DMS79 treated with DMSO at 0.1 percent for 48 hours (cell line): Measurements from ENCODE around the gene PARP16.

ENCODE experiments used
- DNase-seq: peaks from one replicate; lab custom pipeline; 2025; lab: John Stamatoyannopoulos, UW

PARP16 gene

DNA sequence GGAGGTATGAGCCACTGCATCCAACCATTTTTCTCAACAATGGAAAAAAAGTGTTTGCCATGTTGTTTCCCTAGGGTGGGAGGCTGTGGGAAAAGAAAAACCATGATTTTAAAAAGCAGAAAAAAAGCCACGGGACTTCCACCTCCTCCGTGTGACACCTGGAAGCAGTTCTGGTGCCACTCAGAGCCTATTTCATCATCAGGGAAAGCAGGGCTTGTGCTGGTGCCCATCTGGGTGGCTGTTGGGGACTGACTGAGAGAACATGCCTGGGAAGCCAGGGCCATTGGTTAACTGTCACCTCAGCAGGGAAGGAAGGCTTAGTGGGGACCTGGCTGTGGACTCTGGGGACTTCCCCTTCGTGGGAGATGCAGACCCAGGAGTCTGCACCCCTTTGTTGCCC lies 25.1 kb upstream of the PARP16 start:
- DNase-seq, result no peak

DNA sequence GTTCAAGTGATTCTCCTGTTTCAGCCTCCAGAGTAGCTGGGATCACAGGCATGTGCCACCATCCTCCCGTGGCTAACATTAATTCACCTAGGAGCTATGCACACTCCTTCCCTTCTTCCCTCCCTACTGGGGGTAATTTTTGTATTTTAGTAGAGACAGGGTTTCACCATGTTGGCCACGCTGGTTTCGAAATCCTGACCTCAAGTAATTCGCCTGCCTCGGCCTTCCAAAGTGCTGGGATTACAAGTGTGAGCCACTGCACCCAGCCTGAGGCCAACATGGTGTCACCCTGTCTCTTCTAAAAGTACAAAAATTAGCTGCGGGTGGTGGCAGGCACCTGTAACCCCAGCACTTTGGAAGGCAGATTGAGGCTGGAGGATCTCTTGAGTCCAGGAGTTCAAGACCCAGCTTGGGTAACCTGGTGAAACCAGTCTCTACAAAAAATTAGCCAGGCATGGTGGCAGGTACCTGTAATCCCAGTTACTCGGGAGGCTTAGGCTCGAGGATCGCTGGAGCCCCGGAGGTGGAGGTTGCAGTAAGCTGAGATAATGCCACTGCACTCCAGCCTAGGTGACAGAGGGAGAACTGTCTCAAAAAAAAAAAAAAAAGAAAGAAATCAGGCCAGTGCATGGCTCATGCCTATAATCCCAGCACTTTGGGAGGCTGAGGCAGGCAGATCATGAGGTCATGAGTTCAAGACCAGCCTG lies 23.9 kb upstream of the PARP16 start:
- DNase-seq, result no peak

DNA sequence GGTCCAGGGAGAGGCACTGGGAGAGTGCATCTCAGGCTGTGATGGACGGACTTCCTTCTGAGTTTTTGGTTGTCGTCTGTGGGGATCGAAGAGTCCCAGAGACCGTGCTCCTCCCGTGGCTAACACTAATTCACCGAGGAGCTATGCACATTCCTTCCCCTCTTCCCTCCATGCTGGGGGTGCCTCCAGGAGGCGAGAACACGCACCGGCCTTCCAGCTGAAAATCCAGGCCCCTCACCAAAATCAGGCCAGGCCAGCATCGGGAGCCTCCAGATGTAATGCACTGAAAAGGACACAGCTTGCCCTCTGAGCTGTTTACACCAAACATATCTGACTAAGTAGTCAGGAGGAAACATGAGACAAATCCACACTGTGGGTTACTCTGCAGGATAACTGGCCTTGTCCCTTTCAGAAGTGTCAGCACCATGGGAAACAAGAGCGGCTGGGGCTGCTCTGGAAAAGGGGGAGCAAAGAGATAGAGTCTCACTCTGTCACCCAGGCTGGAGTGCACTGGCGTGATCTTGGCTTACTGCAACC lies 23.3 kb upstream of the PARP16 start:
- no peak for DNase-seq

DNA sequence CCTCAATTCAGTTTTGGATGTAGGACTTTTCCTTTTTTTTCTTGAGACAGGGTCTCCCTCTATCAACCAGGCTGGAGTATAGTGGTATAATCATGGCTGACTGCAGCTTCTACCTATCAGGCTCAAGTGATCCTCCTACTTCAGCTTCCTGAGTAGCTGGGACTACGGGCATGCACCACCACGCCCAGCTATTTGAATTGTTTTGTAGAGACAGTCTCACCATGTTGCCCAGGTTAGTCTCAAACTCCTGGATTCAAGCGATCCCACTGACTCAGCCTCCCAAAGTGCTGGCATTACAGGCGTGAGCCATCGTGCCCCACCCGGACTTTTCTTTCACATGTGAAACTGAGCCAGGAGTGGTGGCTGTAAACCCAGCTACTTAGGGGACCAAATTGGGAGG lies 21.3 kb upstream of the PARP16 start:
- DNase-seq, result no peak

DNA sequence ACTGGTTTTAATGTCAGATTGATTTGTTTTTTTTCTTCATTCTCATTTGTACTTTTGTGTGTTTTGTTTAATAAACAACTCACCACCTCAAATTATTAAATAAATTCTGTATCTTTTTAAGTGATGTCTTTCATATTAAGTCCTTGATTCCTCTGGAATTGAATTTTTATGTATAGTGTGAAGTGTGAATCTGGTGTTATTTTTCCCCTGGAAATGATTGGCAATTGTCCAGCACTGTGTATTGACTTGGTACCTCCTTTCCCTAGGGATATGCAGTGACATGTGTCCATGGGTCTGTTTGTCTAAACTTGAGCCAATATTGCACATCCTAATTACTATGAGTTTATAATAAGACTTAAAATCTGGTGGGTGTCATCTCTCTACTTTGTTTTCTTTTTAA lies 19.9 kb upstream of the PARP16 start:
- no peak for DNase-seq

DNA sequence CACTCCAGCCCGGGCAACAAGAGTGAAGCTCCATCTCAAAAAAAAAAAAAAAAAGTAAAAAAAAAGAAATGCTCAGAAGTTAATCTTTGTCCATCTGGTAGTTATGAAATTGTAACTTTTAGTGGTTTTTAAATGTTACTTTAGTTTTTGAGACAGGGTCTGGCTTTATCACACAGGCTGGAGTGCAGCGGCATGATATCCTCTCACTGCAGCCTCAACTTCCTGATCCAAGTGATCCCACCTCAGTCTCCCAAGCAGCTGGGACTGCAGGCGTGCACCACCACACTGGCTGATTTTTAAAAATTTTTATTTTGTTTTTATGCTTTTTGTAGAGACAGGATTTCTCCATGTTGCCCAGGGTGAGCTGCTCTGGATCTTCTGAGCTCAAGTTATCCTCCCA lies 19.1 kb upstream of the PARP16 start:
- no peak for DNase-seq

DNA sequence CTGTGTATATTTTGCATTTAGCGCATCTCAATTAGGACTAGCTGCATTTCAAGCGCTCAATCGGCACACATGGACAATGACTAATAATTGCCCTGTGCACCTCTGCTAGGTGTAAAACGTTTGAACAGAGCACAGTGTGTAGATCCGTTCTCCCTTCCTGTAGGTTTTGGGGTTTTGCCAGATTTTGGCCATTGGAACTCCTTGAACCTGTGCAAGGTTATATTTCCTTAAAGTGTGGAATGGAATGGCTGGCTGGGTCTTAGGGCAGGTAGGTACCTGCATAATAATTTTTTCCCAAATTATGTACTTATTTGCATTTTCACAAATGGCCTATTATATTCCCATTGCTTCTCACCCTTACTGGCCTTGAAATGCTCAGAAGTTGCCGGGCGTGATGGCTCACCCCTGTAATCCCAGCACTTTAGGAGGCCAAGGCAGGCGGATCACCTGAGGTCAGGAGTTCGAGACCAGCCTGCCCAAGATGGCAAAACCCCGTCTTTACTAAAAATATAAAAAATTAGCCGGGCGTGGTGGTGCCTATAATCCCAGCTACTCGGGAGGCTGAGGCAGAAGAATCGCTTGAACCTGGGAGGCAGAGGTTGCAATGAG lies 18.6 kb upstream of the PARP16 start:
- DNase-seq, result no peak

DNA sequence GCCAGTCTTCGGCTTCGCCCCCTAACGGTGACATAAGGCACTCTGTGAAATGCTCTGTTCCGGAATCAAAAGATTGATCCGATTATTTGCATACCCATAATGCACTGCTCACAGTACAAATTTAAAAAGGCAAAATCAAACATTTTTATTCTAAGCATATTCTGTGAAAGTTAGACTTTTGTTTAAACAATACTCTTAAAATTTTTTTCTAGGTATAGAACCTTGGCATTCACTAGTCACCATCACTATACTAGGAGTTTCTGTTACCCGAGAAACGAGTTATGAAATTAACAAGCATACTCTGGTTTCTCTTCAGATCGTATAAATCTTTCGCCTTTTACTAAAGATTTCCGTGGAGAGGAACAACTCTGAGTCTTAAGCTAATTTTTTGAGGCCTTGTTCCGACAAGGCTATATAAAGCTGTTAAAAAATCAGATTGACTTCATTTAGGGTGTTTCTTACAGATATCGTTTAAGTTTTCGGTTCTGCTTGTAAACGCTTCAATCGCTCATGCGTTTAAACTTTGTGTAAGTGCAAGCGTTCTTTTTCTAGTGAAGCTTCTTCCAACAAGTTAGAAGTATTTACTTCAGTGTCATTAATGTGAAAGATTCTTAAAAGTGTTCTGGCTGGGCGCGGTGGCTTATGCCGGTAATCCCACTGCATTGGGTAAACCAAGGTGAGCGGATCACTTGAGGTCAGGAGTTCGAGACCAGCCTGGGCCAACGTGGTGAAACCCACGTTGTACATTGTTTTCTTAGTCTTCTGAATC lies 17.9 kb upstream of the PARP16 start, which contains the start of gene RNU5B-1:
TSS of gene RNU5B-1 (plus strand) at position 297 of the 769 bp plus-strand sequence.
- peak; percentile 85 for DNase-seq

DNA sequence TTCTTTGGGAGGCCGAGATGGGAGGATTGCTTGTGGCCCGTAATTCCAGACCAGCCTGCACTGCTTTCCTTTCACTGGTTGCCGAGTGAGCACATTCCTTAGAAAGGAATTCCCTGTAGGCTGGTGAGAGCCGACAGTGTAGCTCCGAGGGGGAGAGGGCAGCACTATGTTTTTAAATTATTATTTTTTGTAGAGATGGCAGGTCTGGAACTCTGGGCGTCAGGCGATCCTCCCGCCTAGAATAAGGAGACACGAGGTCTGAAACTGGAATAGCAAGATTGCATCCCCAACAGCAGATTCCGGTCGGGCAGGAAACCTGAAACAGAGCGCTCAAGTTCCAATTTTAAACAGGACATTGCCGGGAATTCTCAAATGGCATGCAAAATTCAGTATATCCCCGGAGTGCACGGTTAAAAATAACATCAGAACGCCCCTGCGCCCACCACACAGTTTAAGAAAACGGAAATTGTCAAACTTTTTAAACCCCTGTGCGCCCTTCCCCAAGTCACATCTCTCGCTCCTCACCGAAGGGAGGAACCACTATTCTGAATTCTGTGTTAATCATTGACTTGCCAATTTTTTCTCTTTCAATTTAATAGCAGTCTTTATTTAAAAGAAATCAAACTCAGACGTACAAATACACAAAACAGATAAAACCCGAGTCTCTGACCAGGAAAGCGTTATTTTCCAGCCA lies 17.2 kb upstream of the PARP16 start:
- DNase-seq, result peak; percentile 31

DNA sequence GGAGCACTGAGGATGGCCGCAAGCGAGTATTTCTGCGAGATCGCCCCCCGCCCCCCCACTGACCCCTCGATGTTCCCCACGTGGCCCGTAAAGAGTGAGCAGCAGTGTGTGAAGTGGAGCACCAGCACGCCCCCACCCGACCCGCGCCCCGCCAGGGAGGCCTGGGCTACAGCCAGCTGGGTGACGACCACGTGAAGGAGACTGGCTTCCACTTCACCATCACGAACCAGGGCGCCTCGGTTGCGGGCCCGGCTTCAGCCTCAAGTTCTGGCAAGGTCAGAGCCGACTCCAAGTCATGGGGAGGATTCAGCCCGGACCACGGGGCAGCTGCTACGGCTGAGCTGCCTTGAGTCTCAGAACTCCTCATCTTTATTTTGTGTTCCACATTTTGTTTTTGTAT lies 15.4 kb upstream of the PARP16 start:
- DNase-seq, result no peak

DNA sequence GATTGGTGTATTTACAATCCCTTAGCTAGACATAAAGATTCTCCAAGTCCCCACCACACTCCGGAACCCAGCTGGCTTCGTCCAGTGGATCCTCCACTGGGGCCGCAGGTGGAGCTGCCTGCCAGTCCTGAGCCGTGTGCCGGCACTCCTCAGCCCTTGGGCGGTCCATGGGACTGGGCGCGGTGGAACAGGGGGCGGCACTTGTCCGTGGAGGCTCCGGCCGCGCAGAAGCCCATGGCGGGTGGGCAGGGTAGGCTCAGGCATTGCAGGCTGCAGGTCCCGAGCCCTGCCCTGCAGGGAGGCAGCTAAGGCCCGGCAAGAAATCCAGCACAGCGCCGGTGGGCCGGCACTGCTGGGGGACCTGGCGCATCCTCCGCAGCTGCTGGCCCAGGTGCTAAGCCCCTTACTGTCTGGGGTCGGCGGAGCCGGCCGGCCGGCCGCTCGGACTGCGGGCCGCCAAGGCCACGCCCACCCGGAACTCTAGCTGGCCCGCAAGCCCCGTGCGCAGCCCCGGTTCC lies 14.3 kb upstream of the PARP16 start:
- DNase-seq, result no peak

DNA sequence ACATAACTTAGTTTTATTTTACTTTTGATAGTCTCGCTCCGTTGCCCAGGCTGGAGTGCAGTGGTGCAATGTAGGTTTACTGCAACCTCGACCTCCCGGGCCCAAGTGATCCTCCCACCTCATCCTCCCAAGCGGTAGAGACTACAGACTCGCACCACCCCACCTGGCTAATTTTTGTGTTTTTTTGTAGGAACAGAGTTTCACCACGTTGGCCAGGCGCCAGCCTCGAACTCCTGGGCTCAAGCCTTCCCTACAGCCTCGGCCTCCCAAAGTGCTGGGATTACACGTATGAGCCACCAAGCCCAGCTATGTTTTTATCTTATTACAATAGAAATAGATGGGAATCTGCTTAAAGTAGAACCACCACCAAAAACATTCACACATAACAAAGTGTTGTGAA lies 12.0 kb upstream of the PARP16 start:
- no peak for DNase-seq

DNA sequence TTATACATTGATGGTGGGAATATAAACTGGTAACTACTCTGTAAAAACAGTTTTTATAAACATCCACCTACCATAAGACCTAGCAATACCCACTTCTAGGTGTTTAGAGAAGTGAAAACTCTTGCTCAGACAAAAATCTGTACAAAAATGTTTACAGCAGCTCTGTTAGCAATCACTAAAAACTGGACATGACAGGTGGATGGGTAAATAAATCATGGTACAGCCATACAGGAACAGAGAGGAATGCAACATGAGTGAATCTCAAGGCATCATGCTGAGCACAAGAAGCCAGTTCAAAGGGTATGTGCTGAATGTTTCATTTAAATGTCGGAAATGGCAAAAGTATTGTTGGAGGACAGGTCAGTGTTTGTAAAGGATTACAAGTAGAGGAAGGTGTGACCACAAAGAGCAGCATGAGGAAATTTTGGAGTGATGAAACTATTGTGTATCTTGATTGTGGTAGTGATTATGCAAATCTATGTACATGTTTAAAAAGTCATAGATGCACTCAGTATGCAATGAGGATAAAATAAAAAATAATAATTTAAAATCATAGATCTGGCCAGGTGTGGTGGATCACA lies 6.3 kb upstream of the PARP16 start:
- no peak for DNase-seq

DNA sequence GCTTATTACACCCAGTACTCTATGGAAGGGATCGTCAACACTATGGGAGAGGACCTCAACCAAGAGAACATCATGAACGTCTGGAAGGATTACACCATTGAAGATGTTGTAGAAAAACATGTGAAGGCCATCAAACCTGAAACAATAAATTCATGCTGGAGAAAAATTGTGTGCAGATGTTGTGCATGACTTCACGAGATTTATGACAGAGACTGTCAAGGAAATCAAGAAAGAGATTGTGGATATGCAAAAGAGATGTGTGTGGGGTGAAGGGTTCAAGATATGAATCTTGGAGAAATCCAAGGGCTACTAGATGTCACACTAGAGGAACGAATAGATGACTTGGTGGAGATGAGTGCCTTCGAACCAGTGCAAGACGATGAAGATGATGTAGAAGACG lies 3.5 kb upstream of the PARP16 start:
- DNase-seq, result no peak

DNA sequence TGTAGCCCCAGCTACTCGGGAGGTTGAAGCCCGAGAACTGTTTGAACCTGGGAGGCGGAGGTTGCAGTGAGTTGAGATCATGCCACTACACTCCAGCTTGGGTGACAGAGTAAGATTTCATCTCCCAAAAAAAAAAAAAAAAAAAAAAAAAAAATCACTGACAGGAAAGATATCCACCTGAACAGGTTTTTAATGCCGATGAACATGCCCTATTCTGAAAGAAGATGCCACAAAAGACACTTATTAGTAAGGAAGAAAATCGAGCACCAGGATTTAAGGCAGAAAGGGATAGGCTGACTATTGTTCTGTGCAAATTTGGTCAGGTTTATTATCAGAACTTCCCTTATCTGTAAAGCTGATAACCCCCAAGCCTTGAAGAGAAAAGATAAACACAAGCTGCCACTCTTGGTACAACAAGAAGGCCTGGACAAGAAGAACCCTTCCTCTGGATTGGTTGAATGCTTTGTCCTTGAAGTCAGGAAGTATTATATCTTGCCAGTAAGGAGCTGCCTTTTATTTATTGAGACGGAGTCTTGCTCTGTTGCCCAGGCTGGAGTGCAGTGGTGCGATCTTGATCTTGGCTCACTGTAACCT lies 2.7 kb upstream of the PARP16 start:
- DNase-seq, result no peak

DNA sequence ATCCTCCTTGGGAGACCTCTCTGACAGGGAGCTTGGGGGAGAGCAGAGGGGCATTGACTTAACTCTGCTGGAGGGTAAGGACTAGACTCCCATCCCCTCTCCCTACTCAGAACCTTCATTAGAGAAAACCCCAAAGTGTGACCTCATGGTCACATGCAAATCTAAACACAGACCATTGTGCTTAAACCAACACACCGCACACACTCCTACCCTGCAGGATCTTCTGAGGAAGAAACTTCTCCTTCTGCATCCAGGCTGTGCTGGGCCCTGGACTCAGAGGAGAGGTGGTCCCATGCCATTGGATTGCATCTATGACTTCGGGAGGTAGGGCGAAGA lies 805 bp upstream of the PARP16 start:
- DNase-seq, result no peak

DNA sequence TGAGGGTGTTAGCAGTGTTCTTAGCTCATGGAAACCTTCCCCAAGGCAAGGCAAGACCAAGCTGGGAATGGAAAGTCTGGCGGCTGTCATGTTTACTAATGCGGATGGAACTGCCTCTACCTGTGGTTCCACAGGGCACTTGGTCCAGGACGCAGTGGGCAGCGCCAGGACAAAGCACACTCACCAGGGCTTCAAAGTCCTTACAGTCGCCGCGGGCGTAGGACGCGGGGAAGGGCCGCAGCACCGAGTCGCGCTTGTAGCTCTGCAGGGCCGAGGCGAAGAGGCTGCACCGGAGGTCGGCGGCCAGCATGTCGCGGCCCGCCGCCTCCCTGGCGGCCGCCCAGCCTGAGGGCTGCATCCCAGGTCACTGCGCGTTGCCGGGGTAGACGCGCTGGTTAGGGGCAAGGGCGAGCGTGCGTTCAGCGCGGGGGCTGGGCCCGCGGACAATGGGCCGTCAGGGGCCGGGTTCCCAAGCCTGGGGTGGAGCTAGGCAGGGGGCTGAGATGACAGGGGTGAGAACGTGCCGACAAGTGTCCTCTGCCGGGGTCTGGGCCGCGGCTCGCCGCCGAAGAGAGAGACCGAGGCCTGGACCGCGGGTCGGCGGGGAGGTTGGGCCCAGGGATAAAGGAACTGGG lies 497 bp downstream of the PARP16 start:
- DNase-seq, result peak; percentile 3

DNA sequence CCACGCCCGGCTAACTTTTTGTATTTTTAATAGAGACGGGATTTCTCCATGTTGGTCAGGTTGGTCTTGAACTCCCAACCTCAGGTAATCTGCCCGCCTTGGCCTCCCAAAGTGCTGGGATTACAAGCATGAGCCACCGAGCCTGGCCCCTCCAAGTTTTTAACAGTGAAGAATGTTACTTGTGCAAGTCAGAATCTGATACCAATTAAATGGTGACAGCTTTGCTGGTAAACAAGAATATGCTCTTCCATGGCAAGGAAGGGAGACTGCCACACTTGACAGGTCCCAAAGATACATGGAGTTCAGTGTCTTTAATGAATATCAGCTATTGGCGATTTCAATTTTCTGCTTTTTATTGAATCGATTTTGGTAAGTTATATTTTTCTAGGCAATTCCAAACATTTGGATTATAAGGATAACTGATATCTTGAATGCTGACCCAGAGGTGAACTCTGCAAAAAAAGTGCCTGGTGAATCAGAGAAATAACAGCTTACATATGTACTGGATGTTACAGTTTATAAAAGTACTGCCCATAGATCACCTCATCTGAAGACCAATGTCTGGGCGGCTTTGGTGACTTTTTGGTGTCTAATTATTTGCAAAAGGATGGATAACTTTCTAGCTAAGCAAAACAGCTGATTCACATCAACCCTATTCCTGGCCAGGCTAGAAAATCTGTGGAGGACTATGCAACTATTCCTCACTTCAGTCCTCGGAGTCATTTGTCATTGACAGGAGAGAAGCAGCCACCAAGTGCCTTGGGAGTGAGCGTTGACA lies 1.2 kb downstream of the PARP16 start:
- no peak for DNase-seq

DNA sequence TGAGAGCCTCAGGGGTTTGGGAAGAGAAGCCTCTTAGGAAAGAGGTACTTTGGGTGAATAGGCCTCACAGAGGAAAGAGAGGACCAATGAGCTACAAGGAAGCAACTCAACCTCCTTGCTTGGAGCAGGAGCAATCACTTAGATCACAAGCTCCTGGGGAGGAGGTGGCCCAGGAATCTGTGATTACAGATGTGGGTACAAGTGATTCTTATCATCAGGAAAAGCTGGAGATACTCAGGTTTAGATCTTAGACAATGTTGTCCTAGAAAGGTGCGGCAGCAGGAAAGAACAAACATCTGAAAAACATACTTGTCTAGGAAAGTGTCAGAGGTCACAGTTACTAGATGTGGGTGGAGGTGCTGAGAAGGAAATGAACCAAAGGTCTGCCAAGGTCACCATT lies 8.2 kb downstream of the PARP16 start:
- DNase-seq, result no peak

DNA sequence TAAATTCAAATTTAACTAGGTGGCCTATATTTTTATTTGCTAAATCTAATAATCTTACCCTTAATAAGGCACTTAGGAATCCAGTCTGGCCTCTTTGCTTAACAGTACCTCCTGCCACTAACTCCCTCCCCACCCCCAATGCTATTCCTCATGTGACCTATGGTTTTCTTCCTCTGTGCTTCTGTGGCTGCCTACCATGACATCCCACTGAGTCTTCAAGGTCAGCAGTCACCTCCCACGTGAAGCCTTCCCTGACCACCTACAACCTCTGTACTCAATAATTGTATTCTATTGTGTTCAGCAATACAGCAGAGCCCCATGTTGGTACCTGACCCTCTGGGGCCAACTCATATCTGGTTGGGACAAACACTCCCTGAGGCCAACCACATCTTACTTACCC lies 9.7 kb downstream of the PARP16 start:
- DNase-seq, result no peak
